PFSK-1 (cell line): ENCODE measurements around the gene PTGES2.

Experiments
- FOXP2 ChIP-seq: optimal IDR thresholded peaks from 2 replicates; pipeline ENCODE3; 2011; ENCODE audit warnings: borderline replicate concordance, control low read depth, inconsistent platforms; ENCODE audit not compliant: insufficient read depth; ENCODE audit errors: extremely low read length, extremely low read depth
- POLR2AphosphoS5 ChIP-seq: IDR thresholded peaks from 2 replicates; pipeline ENCODE4 v1.6.1; 2012; ENCODE audit warnings: low read depth, mild to moderate bottlenecking, control low read depth, low read length, moderate library complexity
- SIN3A ChIP-seq: IDR thresholded peaks from 2 replicates; pipeline ENCODE4 v1.6.1; 2012; ENCODE audit warnings: mild to moderate bottlenecking, low read length, moderate library complexity, borderline replicate concordance; ENCODE audit not compliant: insufficient read depth
- TAF1 ChIP-seq: IDR thresholded peaks from 2 replicates; pipeline ENCODE4 v1.6.1; 2012; ENCODE audit warnings: low read length, control low read depth, borderline replicate concordance; ENCODE audit not compliant: insufficient read depth
- TF ChIP-seq, protein P1 (sequence below), 2 experiments: IDR thresholded peaks; 2 replicates each; pipeline versions ENCODE4 v1.6.1 to v1.8.0; 2011 to 2012; ENCODE audit warnings: low read depth in 2 of 2, low read length in 2 of 2, control low read depth in 1 of 2, inconsistent platforms in 1 of 2, mild to moderate bottlenecking in 1 of 2, moderate library complexity in 1 of 2; ENCODE audit not compliant: insufficient read depth in 1 of 2

Gene PTGES2

GRCh38 chr9:128144239-128145181 lies 17.0 kb upstream of the PTGES2 start:
- TF ChIP-seq FOXP2: no peak
- no peak for TF ChIP-seq SIN3A
- TF ChIP-seq, protein P1, sequence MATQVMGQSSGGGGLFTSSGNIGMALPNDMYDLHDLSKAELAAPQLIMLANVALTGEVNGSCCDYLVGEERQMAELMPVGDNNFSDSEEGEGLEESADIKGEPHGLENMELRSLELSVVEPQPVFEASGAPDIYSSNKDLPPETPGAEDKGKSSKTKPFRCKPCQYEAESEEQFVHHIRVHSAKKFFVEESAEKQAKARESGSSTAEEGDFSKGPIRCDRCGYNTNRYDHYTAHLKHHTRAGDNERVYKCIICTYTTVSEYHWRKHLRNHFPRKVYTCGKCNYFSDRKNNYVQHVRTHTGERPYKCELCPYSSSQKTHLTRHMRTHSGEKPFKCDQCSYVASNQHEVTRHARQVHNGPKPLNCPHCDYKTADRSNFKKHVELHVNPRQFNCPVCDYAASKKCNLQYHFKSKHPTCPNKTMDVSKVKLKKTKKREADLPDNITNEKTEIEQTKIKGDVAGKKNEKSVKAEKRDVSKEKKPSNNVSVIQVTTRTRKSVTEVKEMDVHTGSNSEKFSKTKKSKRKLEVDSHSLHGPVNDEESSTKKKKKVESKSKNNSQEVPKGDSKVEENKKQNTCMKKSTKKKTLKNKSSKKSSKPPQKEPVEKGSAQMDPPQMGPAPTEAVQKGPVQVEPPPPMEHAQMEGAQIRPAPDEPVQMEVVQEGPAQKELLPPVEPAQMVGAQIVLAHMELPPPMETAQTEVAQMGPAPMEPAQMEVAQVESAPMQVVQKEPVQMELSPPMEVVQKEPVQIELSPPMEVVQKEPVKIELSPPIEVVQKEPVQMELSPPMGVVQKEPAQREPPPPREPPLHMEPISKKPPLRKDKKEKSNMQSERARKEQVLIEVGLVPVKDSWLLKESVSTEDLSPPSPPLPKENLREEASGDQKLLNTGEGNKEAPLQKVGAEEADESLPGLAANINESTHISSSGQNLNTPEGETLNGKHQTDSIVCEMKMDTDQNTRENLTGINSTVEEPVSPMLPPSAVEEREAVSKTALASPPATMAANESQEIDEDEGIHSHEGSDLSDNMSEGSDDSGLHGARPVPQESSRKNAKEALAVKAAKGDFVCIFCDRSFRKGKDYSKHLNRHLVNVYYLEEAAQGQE (IDR thresholded peaks at IDR 0.05; ENCODE audit: insufficient read depth in 1 of 2, low read depth in 2 of 2, low read length in 2 of 2): no peak
- no peak for TF ChIP-seq TAF1
- TF ChIP-seq POLR2AphosphoS5: no peak

DNA sequence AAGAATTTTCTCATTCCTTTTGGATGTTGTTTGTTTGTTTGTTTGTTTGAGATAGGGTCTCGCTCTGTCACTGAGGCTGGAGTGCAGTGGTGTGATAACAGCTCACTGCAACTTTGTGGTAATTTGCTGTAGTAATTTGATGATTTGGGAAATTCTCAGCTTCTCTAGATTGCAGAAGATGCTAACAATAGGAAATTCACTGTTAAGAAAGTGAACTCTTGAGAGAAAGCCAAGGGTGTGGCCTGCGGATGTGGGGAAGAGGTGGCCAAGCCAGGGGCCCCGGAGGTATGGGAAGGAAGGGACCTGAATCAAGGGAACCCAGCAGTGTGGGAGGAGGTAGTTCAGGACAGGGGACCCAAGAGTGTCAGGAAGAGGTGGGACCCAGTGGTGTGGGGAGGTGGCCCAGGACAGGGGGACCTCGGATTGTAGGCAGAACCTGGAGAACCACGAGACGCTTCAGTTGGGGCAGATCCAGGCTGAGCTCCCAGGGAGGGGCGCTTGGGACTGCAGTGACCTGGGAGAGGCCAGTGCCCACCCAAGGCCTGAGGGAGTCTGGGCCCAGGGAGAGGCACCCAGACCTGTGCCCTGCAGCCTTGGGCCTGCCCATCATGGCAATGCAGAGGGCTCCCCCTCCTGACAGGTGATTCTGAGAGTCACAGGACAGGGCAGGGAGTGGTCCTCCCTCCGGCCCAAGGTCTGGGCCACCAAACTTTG lies 16.2 kb upstream of the PTGES2 start:
- TF ChIP-seq, protein P1 (IDR thresholded peaks at IDR 0.05; ENCODE audit: insufficient read depth in 1 of 2, low read depth in 2 of 2, low read length in 2 of 2): no peak
- TF ChIP-seq POLR2AphosphoS5 (no peak), TAF1 (no peak), FOXP2 (no peak), SIN3A (no peak)

DNA sequence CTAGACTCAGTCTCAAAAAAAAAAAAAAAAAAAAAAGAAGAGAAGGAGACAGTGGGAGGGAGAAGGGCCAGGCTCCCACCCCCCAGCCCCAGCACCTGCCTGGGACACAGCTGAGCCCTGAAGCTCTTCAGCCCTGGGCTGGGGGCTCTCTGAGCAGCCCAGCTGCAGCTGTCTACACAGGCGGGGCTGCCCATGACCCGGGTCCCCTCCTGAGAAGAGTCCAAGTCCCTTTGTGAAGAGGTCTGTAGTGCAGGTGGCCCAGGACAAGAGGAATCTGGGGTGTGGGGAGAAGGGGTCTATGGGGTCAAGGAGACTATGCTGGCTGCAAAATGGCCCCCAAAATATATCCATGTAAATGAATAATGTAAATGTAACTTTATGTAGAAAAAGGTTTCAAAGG lies 15.1 kb upstream of the PTGES2 start:
- TF ChIP-seq SIN3A (no peak), TAF1 (no peak), POLR2AphosphoS5 (no peak), FOXP2 (no peak)
- TF ChIP-seq, protein P1 (IDR thresholded peaks at IDR 0.05; ENCODE audit: insufficient read depth in 1 of 2, low read depth in 2 of 2, low read length in 2 of 2): no peak

DNA sequence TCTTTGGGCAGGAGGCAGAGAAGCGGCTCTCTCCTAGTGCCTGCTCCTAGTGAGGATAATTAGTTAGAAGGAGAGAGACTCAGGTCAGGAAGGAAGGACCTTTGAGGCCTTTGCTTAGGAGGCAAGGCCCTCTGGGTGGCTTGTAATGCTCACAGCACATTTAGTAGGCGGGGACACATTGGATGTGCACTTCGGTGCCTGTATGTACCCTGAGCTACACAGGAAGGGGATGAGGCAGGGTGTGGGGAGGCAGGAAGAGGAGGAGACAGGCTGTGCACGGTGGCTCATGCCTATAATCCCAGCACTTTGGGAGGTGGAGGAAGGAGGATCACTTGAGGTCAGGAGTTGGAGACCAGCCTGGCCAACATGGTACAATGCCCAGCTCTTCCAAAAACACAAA lies 14.5 kb upstream of the PTGES2 start:
- TF ChIP-seq SIN3A (no peak), POLR2AphosphoS5 (no peak), FOXP2 (no peak), TAF1 (no peak)
- TF ChIP-seq, protein P1 (IDR thresholded peaks at IDR 0.05; ENCODE audit: insufficient read depth in 1 of 2, low read depth in 2 of 2, low read length in 2 of 2): no peak
